Measurements from ENCODE around the gene TMEM125.

- TF ChIP-seq CTCF (IDR thresholded peaks at IDR 0.05; ENCODE audit: poor library complexity) = no peak
- no peak for TF ChIP-seq EZH2 (IDR thresholded peaks at IDR 0.05; ENCODE audit: borderline replicate concordance)
Observed at GRCh38 chr1:43288058-43288784, 18.4 kb downstream of the TMEM125 start.

All from hepatocyte (in vitro differentiated cells).